OCI-LY1 (cell line): ENCODE data around the gene FANCC.

Experiments
- CTCF ChIP-seq: fragments of 200-600 bp; sonication (generic), shearing (Covaris generic); IDR thresholded peaks from 2 replicates; pipeline ENCODE4 v1.5.1; 2017; ENCODE audit warnings: mild to moderate bottlenecking, antibody characterized with exemption, low read length, moderate library complexity, mixed read lengths
- EZH2 ChIP-seq: fragments of 200-600 bp; sonication (generic), shearing (Covaris generic); IDR thresholded peaks from 2 replicates; pipeline ENCODE4 v1.8.0; 2017; ENCODE audit warnings: borderline replicate concordance, mixed run types, mild to moderate bottlenecking, antibody characterized with exemption, low read length, moderate library complexity, mixed read lengths

- TF ChIP-seq CTCF (no peak), EZH2 (no peak)
Measured at GRCh38 chr9:95297316-95297715, 20.2 kb downstream of the FANCC start.
